ENCODE data around the gene KISS1.

GRCh38 chr1:204149635-204150565 lies 46.4 kb downstream of the KISS1 start:
- no peak for TF ChIP-seq EZH2 (IDR thresholded peaks at IDR 0.05; ENCODE audit: insufficient read depth, low read length)
- TF ChIP-seq, protein P1, sequence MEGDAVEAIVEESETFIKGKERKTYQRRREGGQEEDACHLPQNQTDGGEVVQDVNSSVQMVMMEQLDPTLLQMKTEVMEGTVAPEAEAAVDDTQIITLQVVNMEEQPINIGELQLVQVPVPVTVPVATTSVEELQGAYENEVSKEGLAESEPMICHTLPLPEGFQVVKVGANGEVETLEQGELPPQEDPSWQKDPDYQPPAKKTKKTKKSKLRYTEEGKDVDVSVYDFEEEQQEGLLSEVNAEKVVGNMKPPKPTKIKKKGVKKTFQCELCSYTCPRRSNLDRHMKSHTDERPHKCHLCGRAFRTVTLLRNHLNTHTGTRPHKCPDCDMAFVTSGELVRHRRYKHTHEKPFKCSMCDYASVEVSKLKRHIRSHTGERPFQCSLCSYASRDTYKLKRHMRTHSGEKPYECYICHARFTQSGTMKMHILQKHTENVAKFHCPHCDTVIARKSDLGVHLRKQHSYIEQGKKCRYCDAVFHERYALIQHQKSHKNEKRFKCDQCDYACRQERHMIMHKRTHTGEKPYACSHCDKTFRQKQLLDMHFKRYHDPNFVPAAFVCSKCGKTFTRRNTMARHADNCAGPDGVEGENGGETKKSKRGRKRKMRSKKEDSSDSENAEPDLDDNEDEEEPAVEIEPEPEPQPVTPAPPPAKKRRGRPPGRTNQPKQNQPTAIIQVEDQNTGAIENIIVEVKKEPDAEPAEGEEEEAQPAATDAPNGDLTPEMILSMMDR (IDR thresholded peaks at IDR 0.05; ENCODE audit: insufficient read depth, low read depth, low read length), result no peak

All from astrocyte (in vitro differentiated cells and primary cell).